Brain microvascular endothelial cell (primary cell): ENCODE measurements around the gene FNDC10.

ENCODE experiments used
- DNase-seq: peaks from one replicate; pipeline ENCODE4 v3.0.0-alpha.2; 2020
- H3K27ac ChIP-seq: fragments of 250-450 bp; sonication (Bioruptor Pico); 2 replicates; pipeline ENCODE4 v1.5.1; 2020; ENCODE audit warnings: mild to moderate bottlenecking, moderate library complexity
- H3K27me3 ChIP-seq: fragments of 250-450 bp; sonication (Bioruptor Pico); replicated peaks from 2 replicates; pipeline ENCODE4 v1.5.1; 2020; ENCODE audit warnings: mild to moderate bottlenecking
- H3K36me3 ChIP-seq: fragments of 250-450 bp; sonication (Bioruptor Pico); replicated peaks from 2 replicates; pipeline ENCODE4 v1.5.1; 2020; ENCODE audit warnings: mild to moderate bottlenecking
- H3K4me3 ChIP-seq: 2 replicates; pipeline ENCODE4 v1.5.1; 2011; ENCODE audit warnings: low read depth, mild to moderate bottlenecking, control low read depth, low read length, moderate library complexity
- CTCF ChIP-seq: IDR thresholded peaks from 2 replicates; pipeline ENCODE4 v1.5.1; 2011; ENCODE audit warnings: low read depth, mild to moderate bottlenecking, moderate library complexity, low read length, control low read depth, inconsistent platforms; ENCODE audit errors: missing control alignments
- in situ Hi-C: cut with HindIII; loops from 2 replicates; pipeline ENCODE4 v1.10.0; 2017; ENCODE audit warnings: low sequenced_read_pairs, low pct_ligation_motif_present

Gene FNDC10

DNA sequence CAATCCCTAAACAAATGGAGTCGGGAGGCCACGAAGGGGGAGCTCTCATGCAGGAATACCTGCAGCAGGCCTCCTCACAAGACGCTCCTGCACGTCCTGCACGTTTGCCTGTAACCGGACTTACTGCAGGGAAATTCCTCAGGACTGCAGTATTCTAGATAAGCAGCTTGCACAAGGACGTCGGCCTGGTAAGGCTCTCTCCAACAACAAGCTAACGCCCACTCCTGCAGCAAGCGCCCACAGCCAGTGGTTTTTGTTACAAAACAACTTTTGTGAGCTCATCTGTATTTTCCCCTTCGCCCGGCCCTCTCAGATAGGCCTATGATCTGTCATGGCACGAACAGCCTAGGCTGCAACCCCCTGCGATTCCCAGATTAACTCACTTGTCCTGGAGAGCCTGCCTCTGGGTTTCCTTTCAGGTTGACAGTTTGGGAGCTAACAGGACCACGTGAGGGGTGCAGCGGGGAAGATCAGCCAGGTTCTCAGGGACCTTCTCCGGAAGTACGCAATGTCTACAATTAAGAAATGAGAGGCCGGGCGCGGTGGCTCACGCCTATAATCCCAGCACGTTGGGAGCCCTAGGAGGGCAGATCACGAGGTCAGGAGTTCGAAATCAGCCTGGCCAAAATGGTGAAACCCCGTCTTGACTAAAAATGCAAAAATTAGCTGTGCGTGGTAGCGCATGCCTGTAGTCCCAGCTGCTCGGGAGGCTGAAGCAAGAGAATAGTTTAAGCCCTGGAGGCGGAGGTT is 14.4 kb upstream of the FNDC10 start:
- peak overlapping the region; percentile 100 for H3K27ac ChIP-seq
- peak overlapping the region; percentile 89 for H3K4me3 ChIP-seq
- in situ Hi-C loops, result no loop called here
- H3K27me3 ChIP-seq, result no peaks in the 10 kb centered on the region
- DNase-seq, result peak; percentile 86
- no peak for TF ChIP-seq CTCF
- H3K36me3 ChIP-seq, result peaks cover 3% of the 10 kb centered on the region

DNA sequence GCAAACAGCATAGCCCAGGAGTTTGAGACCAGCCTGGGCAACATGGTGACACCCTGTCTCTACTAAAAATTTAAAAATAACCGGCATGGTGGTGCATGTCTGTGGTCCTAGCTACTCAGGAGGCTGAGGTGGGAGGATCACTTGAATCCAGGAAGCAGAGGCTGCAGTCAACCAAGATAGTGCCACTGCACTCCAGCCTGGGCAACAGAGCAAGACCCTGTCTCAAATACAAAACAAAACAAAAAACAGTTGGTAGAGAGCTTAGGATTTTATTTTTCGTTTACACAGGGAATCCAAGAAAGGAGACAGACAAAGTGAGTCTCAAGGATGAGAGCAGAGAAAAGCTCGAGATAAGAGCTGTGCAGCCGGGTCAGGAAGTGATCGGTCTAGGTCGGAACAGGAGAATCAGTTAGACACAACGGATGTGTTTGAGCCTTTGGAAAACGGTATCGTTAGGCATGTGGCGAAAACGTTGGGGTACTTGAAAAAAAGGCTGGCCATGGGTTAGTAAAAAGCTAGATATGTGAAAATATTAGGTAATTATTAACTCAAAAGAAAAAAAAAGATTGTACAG is 13.7 kb upstream of the FNDC10 start:
- in situ Hi-C loops, result no loop called here
- Histone ChIP-seq H3K4me3 (peak overlapping the region; percentile 89), H3K27me3 (no peaks in the 10 kb centered on the region), H3K36me3 (peaks cover 3% of the 10 kb centered on the region), H3K27ac (no peak overlapping the region)
- no peak for DNase-seq
- no peak for TF ChIP-seq CTCF

GRCh38 chr1:1612104-1612400 is 12.1 kb upstream of the FNDC10 start:
- no peak overlapping the region for H3K4me3 ChIP-seq
- no peaks in the 10 kb centered on the region for H3K27me3 ChIP-seq
- DNase-seq, result no peak
- no peak overlapping the region for H3K27ac ChIP-seq
- in situ Hi-C loops, result no loop called here
- H3K36me3 ChIP-seq, result no peaks in the 10 kb centered on the region
- TF ChIP-seq CTCF, result no peak

DNA sequence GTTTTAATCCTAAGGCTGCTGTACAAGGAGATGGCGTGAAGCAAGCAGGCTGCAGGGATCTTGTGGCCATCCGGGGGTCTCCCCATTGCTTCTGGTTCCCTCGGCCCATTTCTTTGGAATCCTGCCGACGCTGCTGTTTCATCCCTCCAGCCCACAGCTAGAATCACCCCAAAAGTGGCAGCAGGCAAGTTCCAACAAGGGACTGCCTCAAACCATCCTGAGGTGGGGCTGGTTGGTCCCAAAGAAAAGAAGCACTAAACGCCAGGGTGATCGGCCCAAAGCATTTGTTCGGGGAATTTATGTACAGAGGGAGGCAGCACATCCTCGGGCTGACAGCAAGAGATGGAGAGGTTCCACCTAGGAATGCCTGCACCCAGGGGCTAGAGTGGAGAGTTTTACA is 10.9 kb upstream of the FNDC10 start:
- no peaks in the 10 kb centered on the region for H3K27me3 ChIP-seq
- no peak overlapping the region for H3K4me3 ChIP-seq
- TF ChIP-seq CTCF, result no peak
- H3K27ac ChIP-seq, result no peak overlapping the region
- DNase-seq, result no peak
- no peaks in the 10 kb centered on the region for H3K36me3 ChIP-seq
- in situ Hi-C loops, result no loop called here

- Histone ChIP-seq H3K4me3 (no peak overlapping the region), H3K27ac (no peak overlapping the region), H3K27me3 (no peaks in the 10 kb centered on the region), H3K36me3 (no peaks in the 10 kb centered on the region)
- no peak for TF ChIP-seq CTCF
- in situ Hi-C loops, result no loop called here
- no peak for DNase-seq
Observed at GRCh38 chr1:1609822-1610485, 10.0 kb upstream of the FNDC10 start.
